Naive thymus-derived CD4-positive, alpha-beta T cell (primary cell): Measurements from ENCODE around the gene SHC2. TPM values are rescaled to one million over a fixed set of nuclear protein-coding genes. Genes with fewer than 3 reads are reported as not detected.
A peak's percentile ranks its signal among the peaks of the same experiment; 100 is the strongest.

ENCODE experiments used
- ATAC-seq: fragments of 150-1000 bp; cut with Tn5 transposase; 2 replicates; pipeline ENCODE4 v1.10.0; 2021; ENCODE audit warnings: mild to moderate bottlenecking, moderate library complexity
- CTCF ChIA-PET: fragments of 350-600 bp; sonication (Branson Sonifier 250); formaldehyde crosslinking; loops from one replicate; lab custom pipeline; 2021; ENCODE audit warnings: antibody characterized with exemption; lab: Charles Lee
- POLR2A ChIA-PET: fragments of 350-600 bp; sonication (Branson Sonifier 250); formaldehyde crosslinking; loops from one replicate; lab custom pipeline; 2021; ENCODE audit warnings: antibody characterized with exemption, inconsistent platforms; lab: Charles Lee
- DNase-seq, 9 donors: peaks; one replicate each; pipeline versions ENCODE4 v3.0.0 to v3.0.0-alpha.2; 2020 to 2022; ENCODE audit warnings: mixed read lengths in 1 of 9
- H3K27ac ChIP-seq: one replicate; pipeline ENCODE4 v1.7.0; 2013; ENCODE audit warnings: mild to moderate bottlenecking, low read depth, low read length, moderate library complexity
- H3K27me3 ChIP-seq, 2 donors: one replicate each; pipeline ENCODE4 v1.7.0; 2013; ENCODE audit warnings: low read length in 2 of 2, mild to moderate bottlenecking in 2 of 2, moderate library complexity in 2 of 2; ENCODE audit not compliant: control insufficient read depth in 2 of 2, insufficient read depth in 2 of 2
- H3K36me3 ChIP-seq, 3 experiments: 1 replicate in 2 of 3; 2 replicates in 1 of 3; pipeline ENCODE4 v1.7.0; 2013; ENCODE audit warnings: low read length in 3 of 3, mild to moderate bottlenecking in 3 of 3, moderate library complexity in 1 of 3; ENCODE audit not compliant: insufficient read depth in 3 of 3, control insufficient read depth in 2 of 3
- H3K4me1 ChIP-seq, 2 donors: one replicate each; pipeline ENCODE4 v1.7.0; 2013; ENCODE audit warnings: low read length in 2 of 2, mild to moderate bottlenecking in 2 of 2, moderate library complexity in 1 of 2; ENCODE audit not compliant: control insufficient read depth in 2 of 2, insufficient read depth in 2 of 2
- H3K4me3 ChIP-seq: 2 replicates; pipeline ENCODE4 v1.7.0; 2013; ENCODE audit warnings: mild to moderate bottlenecking, low read length
- H3K9me3 ChIP-seq, 3 experiments: 1 replicate in 2 of 3; 2 replicates in 1 of 3; pipeline ENCODE4 v1.7.0; 2013; ENCODE audit warnings: low read length in 3 of 3; ENCODE audit not compliant: control insufficient read depth in 2 of 3
- H3K27ac Mint-ChIP-seq, 9 donors: one replicate each; pipeline ENCODE4 v1.8.0; 2020 to 2022; ENCODE audit warnings: mixed read lengths in 9 of 9, mild to moderate bottlenecking in 8 of 9, moderate library complexity in 5 of 9, inconsistent platforms in 2 of 9
- H3K27me3 Mint-ChIP-seq, 5 donors: one replicate each; pipeline ENCODE4 v1.8.0; 2021 to 2022; ENCODE audit warnings: mixed read lengths in 5 of 5, mild to moderate bottlenecking in 1 of 5
- H3K36me3 Mint-ChIP-seq, 5 donors: one replicate each; pipeline ENCODE4 v1.8.0; 2020 to 2022; ENCODE audit warnings: mixed read lengths in 5 of 5, mild to moderate bottlenecking in 3 of 5, inconsistent platforms in 1 of 5
- H3K4me1 Mint-ChIP-seq, 7 donors: one replicate each; pipeline ENCODE4 v1.8.0; 2020 to 2022; ENCODE audit warnings: mixed read lengths in 7 of 7, mild to moderate bottlenecking in 3 of 7, inconsistent platforms in 1 of 7
- H3K4me3 Mint-ChIP-seq, 10 donors: one replicate each; pipeline ENCODE4 v1.8.0; 2020 to 2022; ENCODE audit warnings: mild to moderate bottlenecking in 10 of 10, mixed read lengths in 10 of 10, moderate library complexity in 6 of 10, inconsistent platforms in 2 of 10
- H3K9me3 Mint-ChIP-seq, 11 donors: one replicate each; pipeline ENCODE4 v1.8.0; 2020 to 2022; ENCODE audit warnings: mixed read lengths in 11 of 11, mild to moderate bottlenecking in 4 of 11, inconsistent platforms in 1 of 11, moderate library complexity in 1 of 11
- intact Hi-C, 2 donors: fragments of 100-400 bp; cut with micrococcal nuclease; formaldehyde crosslinking; loops; one replicate each; pipeline ENCODE4 v1.15.1; 2023
- polyA plus RNA-seq, 2 donors: library from polyadenylated mRNA; unstranded; fragments of 300-500 nt; fragmentation: Illumina TruSeq; gene quantifications; one replicate each; pipeline ENCODE4 v1.2.3, GENCODE V29; 2021
- total RNA-seq, 6 experiments: library from RNA in 5 of 6; stranded (reverse) in 5 of 6; gene quantifications; 1 replicate in 5 of 6; 2 replicates in 1 of 6; pipeline ENCODE4 v1.2.3 and lab custom pipeline; 2021 to 2026

Gene SHC2
- total and polyA plus RNA-seq, 7 experiments from 2014 or later, result 0.82 to 2.3 (median 2.1) TPM; not detected in 4

GRCh38 chr19:442085-442484 lies 18.7 kb downstream of the SHC2 start:
- Histone ChIP-seq H3K27ac (no peak overlapping the region), H3K4me3 (no peak overlapping the region), H3K27me3 (no peaks in the 10 kb centered on the region), H3K36me3 (no peaks in the 10 kb centered on the region), H3K4me1 (no peaks in the 10 kb centered on the region), H3K9me3 (no peaks in the 10 kb centered on the region)
- Mint-ChIP-seq H3K4me1 (peaks cover 0 to 2% (median 0%) of the 10 kb centered on the region in 7 donors), H3K27me3 (peaks cover 0 to 28% (median 21%) of the 10 kb centered on the region in 5 donors), H3K4me3 (no peak overlapping the region), H3K36me3 (peaks cover 0 to 5% (median 0%) of the 10 kb centered on the region in 5 donors), H3K27ac (no peak overlapping the region), H3K9me3 (peaks cover 0 to 16% (median 0%) of the 10 kb centered on the region in 11 donors)
- intact Hi-C loops, result no loop called here
- no peak for DNase-seq
- ChIA-PET POLR2A (no interaction called here), CTCF (no interaction called here)
- ATAC-seq, result no peak

- Histone ChIP-seq H3K9me3 (no peaks in the 10 kb centered on the region), H3K27me3 (no peaks in the 10 kb centered on the region), H3K27ac (no peak overlapping the region), H3K4me3 (no peak overlapping the region), H3K4me1 (no peaks in the 10 kb centered on the region), H3K36me3 (no peaks in the 10 kb centered on the region)
- peaks cover 0 to 30% (median 23%) of the 10 kb centered on the region in 5 donors for H3K27me3 Mint-ChIP-seq
- ChIA-PET POLR2A (no interaction called here), CTCF (no interaction called here)
- peaks cover 0 to 16% (median 0%) of the 10 kb centered on the region in 11 donors for H3K9me3 Mint-ChIP-seq
- intact Hi-C loops, result no loop called here
- no peak for DNase-seq
- no peak overlapping the region for H3K27ac Mint-ChIP-seq
- H3K4me3 Mint-ChIP-seq, result no peak overlapping the region
- peaks cover 0 to 5% (median 0%) of the 10 kb centered on the region in 5 donors for H3K36me3 Mint-ChIP-seq
- peaks cover 0 to 2% (median 0%) of the 10 kb centered on the region in 7 donors for H3K4me1 Mint-ChIP-seq
- no peak for ATAC-seq
Observed at GRCh38 chr19:441213-441836, 19.5 kb downstream of the SHC2 start.

- Mint-ChIP-seq H3K4me1 (peaks cover 0 to 2% (median 0%) of the 10 kb centered on the region in 7 donors), H3K27ac (no peak overlapping the region), H3K9me3 (peaks cover 0 to 16% (median 0%) of the 10 kb centered on the region in 11 donors), H3K27me3 (peaks cover 0 to 30% (median 23%) of the 10 kb centered on the region in 5 donors), H3K4me3 (no peak overlapping the region), H3K36me3 (peaks cover 0 to 5% (median 0%) of the 10 kb centered on the region in 5 donors)
- H3K27me3 ChIP-seq, result no peaks in the 10 kb centered on the region
- intact Hi-C loops, result no loop called here
- no peak for ATAC-seq
- no peaks in the 10 kb centered on the region for H3K4me1 ChIP-seq
- no peak overlapping the region for H3K4me3 ChIP-seq
- DNase-seq, result no peak
- H3K27ac ChIP-seq, result no peak overlapping the region
- ChIA-PET POLR2A (no interaction called here), CTCF (no interaction called here)
- H3K36me3 ChIP-seq, result no peaks in the 10 kb centered on the region
- no peaks in the 10 kb centered on the region for H3K9me3 ChIP-seq
Observed at GRCh38 chr19:440391-441212, 20.2 kb downstream of the SHC2 start.

- peaks cover 0 to 2% (median 0%) of the 10 kb centered on the region in 7 donors for H3K4me1 Mint-ChIP-seq
- Histone ChIP-seq H3K27me3 (no peaks in the 10 kb centered on the region), H3K9me3 (no peaks in the 10 kb centered on the region), H3K27ac (no peak overlapping the region), H3K36me3 (no peaks in the 10 kb centered on the region), H3K4me3 (no peak overlapping the region), H3K4me1 (no peaks in the 10 kb centered on the region)
- ATAC-seq (no peak), DNase-seq (no peak)
- intact Hi-C loops, result no loop called here
- H3K9me3 Mint-ChIP-seq, result peaks cover 0 to 16% (median 0%) of the 10 kb centered on the region in 11 donors
- CTCF ChIA-PET, result no interaction called here
- no peak overlapping the region for H3K27ac Mint-ChIP-seq
- POLR2A ChIA-PET, result no interaction called here
- no peak overlapping the region for H3K4me3 Mint-ChIP-seq
- H3K36me3 Mint-ChIP-seq, result peaks cover 0 to 5% (median 0%) of the 10 kb centered on the region in 5 donors
- H3K27me3 Mint-ChIP-seq, result peaks cover 0 to 30% (median 23%) of the 10 kb centered on the region in 5 donors
Observed at GRCh38 chr19:439167-439900, 21.5 kb downstream of the SHC2 start.

- peaks cover 0 to 2% (median 0%) of the 10 kb centered on the region in 7 donors for H3K4me1 Mint-ChIP-seq
- no peaks in the 10 kb centered on the region for H3K27me3 ChIP-seq
Observed at GRCh38 chr19:438416-438958, 22.3 kb downstream of the SHC2 start.

GRCh38 chr19:437041-437440 lies 23.8 kb downstream of the SHC2 start:
- Histone ChIP-seq H3K36me3 (no peaks in the 10 kb centered on the region), H3K4me1 (no peaks in the 10 kb centered on the region), H3K27ac (no peak overlapping the region), H3K9me3 (no peaks in the 10 kb centered on the region), H3K27me3 (no peaks in the 10 kb centered on the region), H3K4me3 (no peak overlapping the region)
- Mint-ChIP-seq H3K27ac (peak overlapping the region in 1 of 9 donors; percentile 16), H3K4me3 (no peak overlapping the region), H3K27me3 (peaks cover 0 to 28% (median 22%) of the 10 kb centered on the region in 5 donors), H3K36me3 (peaks cover 0 to 5% (median 0%) of the 10 kb centered on the region in 5 donors), H3K4me1 (peaks cover 0 to 2% (median 0%) of the 10 kb centered on the region in 7 donors), H3K9me3 (peaks cover 0 to 4% (median 0%) of the 10 kb centered on the region in 11 donors)
- ChIA-PET CTCF (no interaction called here), POLR2A (no interaction called here)
- ATAC-seq (no peak), DNase-seq (no peak)
- intact Hi-C loops, result no loop called here

More at GRCh38 chr19:438416-438958, 22.3 kb downstream of the SHC2 start:
- DNase-seq, result no peak
- ATAC-seq, result no peak
- Histone ChIP-seq H3K36me3 (no peaks in the 10 kb centered on the region), H3K27ac (no peak overlapping the region), H3K9me3 (no peaks in the 10 kb centered on the region), H3K4me3 (no peak overlapping the region), H3K4me1 (no peaks in the 10 kb centered on the region)
- CTCF ChIA-PET, result no interaction called here
- Mint-ChIP-seq H3K27ac (no peak overlapping the region), H3K36me3 (peaks cover 0 to 5% (median 0%) of the 10 kb centered on the region in 5 donors), H3K9me3 (peaks cover 0 to 10% (median 0%) of the 10 kb centered on the region in 11 donors), H3K27me3 (peaks cover 0 to 30% (median 23%) of the 10 kb centered on the region in 5 donors), H3K4me3 (no peak overlapping the region)
- intact Hi-C loops, result no loop called here
- POLR2A ChIA-PET, result no interaction called here
